GM12878 (cell line): ENCODE results near the gene SNRPD2. TPM values are rescaled to one million over a fixed set of nuclear protein-coding genes. Genes with fewer than 3 reads are reported as not detected.

ENCODE experiments used
- ATAC-seq: fragments of 200-7000 bp; cut with Tn5 transposase; 3 replicates; pipeline ENCODE4 v1.9.1; 2020; ENCODE audit warnings: mild to moderate bottlenecking, moderate library complexity
- BruUV-seq: library from RNA; stranded (reverse); fragments of 400-500 nt; replicated peaks from 2 replicates; lab custom pipeline; 2021; lab: Mats Ljungman, UMichigan
- CTCF ChIA-PET: fragments of 300-600 bp; sonication (Branson Sonifier 250); formaldehyde crosslinking; extraction: SDS; loops from one replicate; lab custom pipeline; 2021; ENCODE audit warnings: inconsistent platforms; lab: Yijun Ruan, JAX
- POLR2A ChIA-PET: fragments of 350-600 bp; formaldehyde crosslinking; extraction: SDS; loops from one replicate; lab custom pipeline; 2021; ENCODE audit warnings: inconsistent platforms; lab: Charles Lee
- RAD21 ChIA-PET: fragments of 300-600 bp; sonication (Branson Sonifier 250); formaldehyde crosslinking; loops from one replicate; lab custom pipeline; 2023; ENCODE audit warnings: antibody characterized with exemption; ENCODE audit not compliant: unreplicated experiment; lab: Charles Lee
- SMC1A ChIA-PET: fragments of 300-600 bp; sonication (Branson Sonifier 250); formaldehyde crosslinking; loops from one replicate; lab custom pipeline; 2023; ENCODE audit not compliant: unreplicated experiment, uncharacterized antibody; lab: Charles Lee
- DNase-seq: peaks from one replicate; pipeline ENCODE4 v3.0.0-alpha.2; 2011; ENCODE audit warnings: low read depth, low spot score
- FAIRE-seq: peaks from 3 replicates; lab custom pipeline; 2011; peaks lifted over from hg19 to GRCh38; lab: Jason Lieb, UNC
- H2AFZ ChIP-seq: 2 replicates; pipeline ENCODE4 v1.6.0; 2011; ENCODE audit warnings: low read depth, low read length, control low read depth; ENCODE audit not compliant: control insufficient read depth
- H3K27ac ChIP-seq: 2 replicates; pipeline ENCODE4 v1.5.1; 2011; ENCODE audit warnings: control low read depth; ENCODE audit not compliant: control insufficient read depth, insufficient read depth
- H3K27me3 ChIP-seq, 2 experiments: replicated peaks in 1 of 2; 2 replicates each; pipeline versions ENCODE4 v1.6.0 to v1.6.1; 2011; ENCODE audit warnings: low read length in 1 of 2; ENCODE audit not compliant: control insufficient read depth in 2 of 2, insufficient read depth in 2 of 2
- H3K36me3 ChIP-seq, 2 experiments: 2 replicates each; pipeline ENCODE4 v1.5.1; 2011; ENCODE audit warnings: low read length in 1 of 2; ENCODE audit not compliant: control insufficient read depth in 2 of 2, insufficient read depth in 2 of 2
- H3K4me1 ChIP-seq: 2 replicates; pipeline ENCODE4 v1.6.1; 2011; ENCODE audit warnings: mild to moderate bottlenecking, low read length, moderate library complexity, mixed read lengths; ENCODE audit not compliant: control insufficient read depth, insufficient read depth
- H3K4me2 ChIP-seq: 2 replicates; pipeline ENCODE4 v1.6.0; 2011; ENCODE audit warnings: control low read depth; ENCODE audit not compliant: control insufficient read depth, insufficient read depth
- H3K4me3 ChIP-seq: fragments of 200-600 bp; sonication (generic); 2 replicates; pipeline ENCODE4 v1.5.1; 2016
- H3K79me2 ChIP-seq: 2 replicates; pipeline ENCODE4 v1.6.0; 2011; ENCODE audit warnings: low read length; ENCODE audit not compliant: control insufficient read depth, insufficient read depth
- H3K9ac ChIP-seq: 2 replicates; pipeline ENCODE4 v1.8.0; 2011; ENCODE audit warnings: low read length, control low read depth, mixed read lengths; ENCODE audit not compliant: control insufficient read depth, insufficient read depth
- H3K9me3 ChIP-seq: replicated peaks from 3 replicates; pipeline ENCODE4 v1.5.1; 2011; ENCODE audit warnings: mild to moderate bottlenecking, low read length; ENCODE audit not compliant: control insufficient read depth, insufficient read depth
- H4K20me1 ChIP-seq: 2 replicates; pipeline ENCODE4 v1.6.0; 2011; ENCODE audit not compliant: control insufficient read depth, insufficient read depth
- BMI1 ChIP-seq: fragments of 450-650 bp; IDR thresholded peaks from 2 replicates; pipeline ENCODE4 v1.6.1; 2016; ENCODE audit warnings: mild to moderate bottlenecking, moderate library complexity, borderline replicate concordance
- CBX5 ChIP-seq: sonication (generic); IDR thresholded peaks from 2 replicates; pipeline ENCODE4 v1.6.1; 2016; ENCODE audit warnings: low read depth, moderate library complexity, mild to moderate bottlenecking, inconsistent platforms
- EGR1 ChIP-seq, 2 experiments: IDR thresholded peaks; 1 replicate in 1 of 2; 2 replicates in 1 of 2; pipeline ENCODE4 v1.6.1; 2011 to 2012; ENCODE audit warnings: low read depth in 2 of 2, low read length in 2 of 2, borderline replicate concordance in 1 of 2, mild to moderate bottlenecking in 1 of 2, moderate library complexity in 1 of 2
- ETV6 ChIP-seq, 2 experiments: fragments of 450-650 bp in 1 of 2; IDR thresholded peaks in 1 of 2; conservative IDR thresholded peaks in 1 of 2; 2 replicates each; pipeline ENCODE4 v1.6.1; 2014; ENCODE audit warnings: antibody characterized with exemption in 1 of 2, borderline replicate concordance in 1 of 2, low read depth in 1 of 2, mild to moderate bottlenecking in 1 of 2, moderate library complexity in 1 of 2
- HDAC2 ChIP-seq: fragments of 200-600 bp; sonication (generic); IDR thresholded peaks from 2 replicates; pipeline ENCODE4 v1.6.1; 2017
- MAX ChIP-seq: IDR thresholded peaks from 2 replicates; pipeline ENCODE4 v1.6.1; 2012; ENCODE audit warnings: low read depth, low read length, improper control_type of control experiment
- MLLT1 ChIP-seq: fragments of 450-650 bp; IDR thresholded peaks from 2 replicates; pipeline ENCODE4 v1.6.1; 2016; ENCODE audit warnings: mild to moderate bottlenecking
- PBX3 ChIP-seq: IDR thresholded peaks from 2 replicates; pipeline ENCODE4 v1.6.1; 2011; ENCODE audit warnings: mild to moderate bottlenecking, low read depth, low read length, moderate library complexity; ENCODE audit not compliant: insufficient replicate concordance
- SIN3A ChIP-seq: IDR thresholded peaks from 2 replicates; pipeline ENCODE4 v1.6.1; 2012; ENCODE audit warnings: low read depth, low read length, improper control_type of control experiment
- USF2 ChIP-seq: IDR thresholded peaks from 2 replicates; pipeline ENCODE4 v1.6.1; 2011; ENCODE audit warnings: low read depth, low read length, improper control_type of control experiment, borderline replicate concordance
- ZBTB40 ChIP-seq: fragments of 450-650 bp; IDR thresholded peaks from 2 replicates; pipeline ENCODE4 v1.6.1; 2016; ENCODE audit warnings: mild to moderate bottlenecking, moderate library complexity, borderline replicate concordance
- ZZZ3 ChIP-seq: IDR thresholded peaks from 2 replicates; pipeline ENCODE4 v1.6.1; 2011; ENCODE audit warnings: low read depth; ENCODE audit not compliant: control insufficient read depth, insufficient read length
- WGBS: methylation state at CpG from one replicate; pipeline ENCODE4 v1.1.6; 2016; ENCODE audit warnings: low lambda C conversion rate; ENCODE audit not compliant: insufficient replicate concordance, insufficient coverage; ENCODE audit errors: missing lambda C conversion rate; 5-methylcytosine and 5-hydroxymethylcytosine counted together
- in situ Hi-C: fragments of 300-500 bp; cut with MboI; formaldehyde crosslinking; loops from 9 replicates; pipeline ENCODE4 v1.14.3; 2018; ENCODE audit warnings: mixed read lengths
- intact Hi-C: fragments of 100-400 bp; cut with micrococcal nuclease; formaldehyde crosslinking; loops from one replicate; pipeline ENCODE4 v1.14.2; 2022; ENCODE audit not compliant: unreplicated experiment
- polyA plus RNA-seq, 11 experiments: library from polyadenylated mRNA; depleted of rRNA in 4 of 11; unstranded in 6 of 11; stranded (reverse) in 5 of 11; fragments of >200 nt; fragmentation: Nextera tagmentation in 4 of 11; fragmentation: Illumina TruSeq in 1 of 11; extraction: Ambion mirVana in 4 of 11; extraction: Trizol in 1 of 11; gene quantifications; 1 replicate in 1 of 11; 2 replicates in 10 of 11; pipeline versions ENCODE4 v1.2.1 to v1.2.3, GENCODE V29; 2011 to 2016; ENCODE audit warnings: inconsistent platforms in 2 of 11, missing spikeins in 2 of 11, low read depth in 1 of 11
- total RNA-seq, 4 experiments: library from RNA; depleted of rRNA in 3 of 4; stranded (reverse); fragments of >200 nt in 3 of 4; fragmentation: Illumina TruSeq in 1 of 4; extraction: Trizol in 1 of 4; gene quantifications; 2 replicates each; pipeline versions ENCODE4 v1.2.1 to v1.2.3, GENCODE V29; 2013 to 2021

Gene SNRPD2
- total and polyA plus RNA-seq, 10 of the 15 experiments (the other 5 are each of a cell fraction or from before 2014, with no cell fraction given), result 526 to 3,621 (median 951) TPM

GRCh38 chr19:45645631-45646344 is 46.0 kb downstream of the SNRPD2 start:
- under 1% methylated on average over 26 of the region's 27 CpGs for WGBS
- DNase-seq, result peak; percentile 65
- no peaks in the 10 kb centered on the region for H4K20me1 ChIP-seq
- ChIA-PET RAD21 (interaction anchor here (0.6 to 2.2 kb wide), 25 partner anchors 9 to 240 kb away, joined by 3 to 14 read pairs (median 3); partner anchors contain the start of genes FOSB, GIPR, QPCTL and SIX5), CTCF (interaction anchor here (0.6 to 1.7 kb wide), 13 partner anchors 15 to 207 kb away, joined by 3 to 15 read pairs (median 5); partner anchors contain the start of genes FBXO46, QPCTL and SNRPD2), POLR2A (interaction anchor here (0.6 to 1.3 kb wide), 16 partner anchors 9 to 176 kb away, joined by 3 to 9 read pairs (median 4); partner anchors contain the start of genes GIPR, OPA3, QPCTL and SIX5), SMC1A (interaction anchor here (0.7 to 3.1 kb wide), 12 partner anchors 18 to 206 kb away, joined by 3 to 11 read pairs (median 3); partner anchors contain the start of gene QPCTL)
- peak overlapping the region; percentile 63; the same call in 1 of the 2 replicates for H3K4me3 ChIP-seq
- H3K27ac ChIP-seq, result peak overlapping the region; percentile 40; the same call in 1 of the 2 replicates
- no TSS peak for BruUV-seq
- H2AFZ ChIP-seq, result peak overlapping the region; percentile 93
- H3K79me2 ChIP-seq, result no peaks in the 10 kb centered on the region
- no peaks in the 10 kb centered on the region for H3K27me3 ChIP-seq
- H3K4me2 ChIP-seq, result peak overlapping the region; percentile 23
- no peaks in the 10 kb centered on the region for H3K9me3 ChIP-seq
- peak overlapping the region; percentile 51; the same call in 1 of the 2 replicates for H3K9ac ChIP-seq
- H3K36me3 ChIP-seq, result no peaks in the 10 kb centered on the region
- in situ Hi-C loops, result loop anchor here (10.0 kb wide), 1 partner anchor 121 kb away; no protein-coding TSS in a partner anchor
- peak; percentile 72 for FAIRE-seq
- intact Hi-C loops, result loop anchor here (2.0 to 10.0 kb wide), 2 partner anchors 23 to 241 kb away; partner anchors contain the start of genes GIPR, POLR1G and PPP1R13L
- H3K4me1 ChIP-seq, result peaks cover 16% of the 10 kb centered on the region
- peak; percentile 62 for ATAC-seq
- TF ChIP-seq ZZZ3 (no peak), MAX (no peak), ZBTB40 (peak; percentile 68), EGR1 (IDR thresholded peaks at IDR 0.05; ENCODE audit: borderline replicate concordance in 1 of 2, low read depth in 2 of 2, low read length in 2 of 2) (0 out of 3 replicates have a peak, but pooled peaks of 1 of the 2 experiments have one; percentile 32), MLLT1 (peak; percentile 86), BMI1 (0 out of 2 replicates have a peak, but pooled peaks have one; percentile 6), HDAC2 (no peak), SIN3A (no peak), CBX5 (no peak), USF2 (no peak), ETV6 (conservative IDR thresholded peaks at IDR 0.05 in 1 of 2, IDR thresholded peaks at IDR 0.05 in 1 of 2; ENCODE audit: borderline replicate concordance in 1 of 2, low read depth in 1 of 2) (no peak), PBX3 (no peak)
